ENCODE measurements around the gene PIP5K1B. TPM values are rescaled to one million over a fixed set of nuclear protein-coding genes. Genes with fewer than 3 reads are reported as not detected.

PIP5K1B gene
- total RNA-seq, 1 donor from 2014 or later, result 0.13 TPM

GRCh38 chr9:68950689-68951088, 245.6 kb downstream of the PIP5K1B start:
- DNase-seq (ENCODE audit: low read depth, low spot score), result no peak

- DNase-seq (ENCODE audit: low read depth, low spot score), result no peak
These were observed 247.0 kb downstream of the PIP5K1B start for GRCh38 chr9:68951879-68952659.

- DNase-seq (ENCODE audit: low read depth, low spot score), result no peak
These were observed 248.7 kb downstream of the PIP5K1B start for GRCh38 chr9:68953771-68954170.

DNA sequence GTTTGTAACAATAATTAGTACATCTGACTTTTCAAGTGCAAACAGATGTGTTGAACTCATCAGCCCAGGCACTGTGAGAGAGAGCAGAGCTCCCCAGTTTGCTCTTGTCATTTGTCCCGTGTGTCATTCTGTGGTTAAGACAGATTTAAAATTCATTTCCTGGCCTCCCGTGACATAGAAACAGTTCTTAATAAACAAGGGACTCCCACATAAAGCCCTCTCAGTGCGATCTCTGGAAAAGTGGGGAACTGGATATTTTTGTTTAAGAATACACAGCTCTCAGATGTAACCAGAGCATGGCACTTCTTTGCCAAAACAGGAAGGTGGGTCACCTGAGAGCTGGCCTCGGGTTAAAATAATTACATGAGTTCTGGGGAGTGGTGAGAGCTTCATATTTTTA, 250.3 kb downstream of the PIP5K1B start:
- DNase-seq (ENCODE audit: low read depth, low spot score), result no peak

GRCh38 chr9:68957479-68957878, 252.4 kb downstream of the PIP5K1B start:
- DNase-seq (ENCODE audit: low read depth, low spot score), result no peak

GRCh38 chr9:68961587-68961986, 256.5 kb downstream of the PIP5K1B start:
- DNase-seq (ENCODE audit: low read depth, low spot score), result no peak

DNA sequence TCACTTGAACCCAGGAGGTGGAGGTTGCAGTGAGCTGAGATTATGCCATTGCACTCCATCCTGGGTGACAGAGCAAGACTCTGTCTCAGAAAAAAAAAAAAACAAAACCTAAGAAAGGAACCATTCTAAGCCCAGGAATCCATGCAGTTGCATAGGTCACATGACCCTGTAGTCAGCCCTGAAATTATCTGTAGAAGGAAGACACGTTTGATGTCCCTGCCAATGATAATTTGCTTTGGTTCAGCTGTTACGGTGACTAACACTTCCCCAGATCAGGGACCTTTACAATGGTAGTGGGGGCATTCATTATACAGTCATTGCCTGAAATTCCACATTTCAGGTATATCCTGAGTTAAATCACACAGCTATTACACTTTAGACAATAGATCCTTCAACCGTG, 258.4 kb downstream of the PIP5K1B start:
- no peak for DNase-seq (ENCODE audit: low read depth, low spot score)

GRCh38 chr9:68964102-68964541, 259.1 kb downstream of the PIP5K1B start:
- no peak for DNase-seq (ENCODE audit: low read depth, low spot score)

GRCh38 chr9:68964765-68965164, 259.7 kb downstream of the PIP5K1B start:
- DNase-seq (ENCODE audit: low read depth, low spot score), result no peak

DNA sequence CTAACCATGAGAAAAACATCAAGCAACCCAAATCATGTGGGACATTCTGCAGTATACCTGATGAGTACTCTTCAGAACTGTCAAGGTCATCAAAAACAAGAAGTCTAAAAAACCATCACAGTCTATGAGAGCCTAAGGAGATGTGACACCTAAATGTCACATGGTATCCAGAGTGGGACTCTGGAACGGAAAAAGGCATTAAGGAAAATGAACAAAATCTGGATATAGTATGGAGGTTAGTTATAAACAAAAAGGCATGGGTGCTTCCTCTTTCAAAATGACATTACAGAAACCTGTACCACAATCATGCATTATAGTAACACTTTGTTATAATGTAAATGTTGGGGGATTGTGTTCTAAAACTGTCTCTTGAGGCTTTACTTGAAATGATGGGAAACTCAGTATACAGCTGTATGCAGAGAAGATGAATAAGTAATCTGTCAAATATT, 261.5 kb downstream of the PIP5K1B start:
- no peak for DNase-seq (ENCODE audit: low read depth, low spot score)

GRCh38 chr9:68967800-68968199, 262.8 kb downstream of the PIP5K1B start:
- DNase-seq (ENCODE audit: low read depth, low spot score), result no peak

- no peak for DNase-seq (ENCODE audit: low read depth, low spot score)
These were observed 264.5 kb downstream of the PIP5K1B start for GRCh38 chr9:68969538-68969937.

GRCh38 chr9:68970151-68970550, 265.1 kb downstream of the PIP5K1B start:
- no peak for DNase-seq (ENCODE audit: low read depth, low spot score)

GRCh38 chr9:68973619-68974018, 268.6 kb downstream of the PIP5K1B start:
- no peak for DNase-seq (ENCODE audit: low read depth, low spot score)

DNA sequence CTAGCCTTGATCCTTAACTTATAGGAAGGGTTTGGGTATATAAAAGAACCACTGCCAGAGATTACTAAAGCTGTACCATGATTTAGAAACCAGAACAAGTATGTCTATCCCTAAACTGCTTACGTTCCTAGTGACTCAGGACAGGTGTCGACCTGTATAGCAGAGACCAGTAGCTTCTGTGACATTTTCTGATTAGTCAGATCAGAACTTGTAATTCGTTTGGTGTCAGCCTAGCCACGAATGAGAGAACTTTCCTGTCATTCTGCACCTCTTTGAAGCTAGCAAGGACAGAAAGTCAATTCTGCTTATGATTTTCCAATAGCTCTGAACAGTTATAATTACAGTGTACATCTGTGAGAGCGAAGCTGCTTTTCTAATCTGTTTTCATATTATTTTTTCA, 269.4 kb downstream of the PIP5K1B start:
- DNase-seq (ENCODE audit: low read depth, low spot score), result no peak

DNA sequence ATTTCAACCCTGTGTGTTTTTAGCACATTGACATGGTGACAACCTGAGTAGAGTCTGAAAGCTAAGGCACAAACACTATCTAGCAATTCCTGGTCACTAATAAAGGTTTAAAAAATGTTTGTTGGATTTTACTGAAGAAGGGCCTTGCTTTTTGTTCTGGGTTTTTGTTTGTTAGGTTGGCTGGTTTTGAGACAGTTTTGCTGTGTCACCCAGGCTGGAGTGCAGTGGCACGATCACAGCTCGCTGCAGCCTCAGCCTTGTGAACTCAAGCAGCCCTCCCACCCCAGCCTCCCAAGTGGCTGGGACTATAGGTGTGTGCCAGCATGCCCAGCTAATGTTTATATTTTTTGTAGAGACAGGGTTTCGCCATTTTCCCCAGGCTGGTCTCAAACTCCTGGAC, 269.9 kb downstream of the PIP5K1B start:
- no peak for DNase-seq (ENCODE audit: low read depth, low spot score)

DNA sequence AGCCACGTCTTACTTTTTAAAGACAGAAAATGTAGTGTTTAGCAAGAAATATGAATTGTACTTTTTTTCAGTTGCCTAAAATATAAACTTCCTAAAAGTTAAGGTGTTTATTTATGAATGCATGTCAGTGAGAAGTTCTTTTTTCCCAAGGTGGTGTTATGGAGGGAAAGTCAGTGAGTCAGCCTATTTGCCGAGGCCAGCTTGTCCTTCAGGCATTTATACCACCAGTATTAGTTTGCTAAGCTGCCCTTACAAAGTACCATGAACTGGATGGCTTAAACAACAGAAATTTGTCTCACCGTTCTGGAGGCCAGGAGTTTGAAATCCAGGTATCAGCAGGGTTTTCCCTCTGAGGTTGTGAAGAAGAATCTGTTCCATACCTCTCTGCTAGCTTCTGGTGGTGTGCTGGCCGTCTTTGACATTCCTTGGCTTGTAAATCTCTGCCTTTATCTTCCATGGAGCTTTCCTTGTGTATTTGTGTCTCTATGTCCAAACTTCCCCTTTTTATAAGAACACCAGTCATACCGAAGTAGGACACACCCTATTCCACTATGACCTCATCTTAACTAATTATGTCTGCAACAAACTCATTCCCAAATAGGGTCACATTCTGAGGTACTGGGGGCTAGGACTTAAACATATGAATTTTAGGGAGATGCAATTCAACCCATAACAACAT, 270.5 kb downstream of the PIP5K1B start:
- DNase-seq (ENCODE audit: low read depth, low spot score), result no peak

DNA sequence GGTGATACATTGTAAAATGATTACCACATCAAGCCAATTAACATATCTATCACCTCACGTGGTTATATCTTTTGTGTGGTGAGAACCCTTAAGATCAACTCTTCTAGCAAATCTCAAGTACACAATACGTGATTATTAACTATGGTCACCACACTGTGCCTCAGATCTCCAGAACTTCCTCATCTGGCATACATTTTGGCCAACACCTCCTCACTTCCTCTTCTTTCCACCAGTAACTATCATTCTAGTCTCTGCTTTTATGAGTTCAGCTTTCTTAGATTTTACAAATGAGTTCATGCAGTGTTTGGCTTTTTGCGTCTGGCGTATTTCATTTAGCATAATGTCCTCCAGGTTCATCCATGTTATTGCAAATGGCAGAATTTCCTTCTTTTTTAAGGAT, 273.0 kb downstream of the PIP5K1B start:
- DNase-seq (ENCODE audit: low read depth, low spot score), result no peak

GRCh38 chr9:68978501-68978900, 273.5 kb downstream of the PIP5K1B start:
- DNase-seq (ENCODE audit: low read depth, low spot score), result no peak

DNA sequence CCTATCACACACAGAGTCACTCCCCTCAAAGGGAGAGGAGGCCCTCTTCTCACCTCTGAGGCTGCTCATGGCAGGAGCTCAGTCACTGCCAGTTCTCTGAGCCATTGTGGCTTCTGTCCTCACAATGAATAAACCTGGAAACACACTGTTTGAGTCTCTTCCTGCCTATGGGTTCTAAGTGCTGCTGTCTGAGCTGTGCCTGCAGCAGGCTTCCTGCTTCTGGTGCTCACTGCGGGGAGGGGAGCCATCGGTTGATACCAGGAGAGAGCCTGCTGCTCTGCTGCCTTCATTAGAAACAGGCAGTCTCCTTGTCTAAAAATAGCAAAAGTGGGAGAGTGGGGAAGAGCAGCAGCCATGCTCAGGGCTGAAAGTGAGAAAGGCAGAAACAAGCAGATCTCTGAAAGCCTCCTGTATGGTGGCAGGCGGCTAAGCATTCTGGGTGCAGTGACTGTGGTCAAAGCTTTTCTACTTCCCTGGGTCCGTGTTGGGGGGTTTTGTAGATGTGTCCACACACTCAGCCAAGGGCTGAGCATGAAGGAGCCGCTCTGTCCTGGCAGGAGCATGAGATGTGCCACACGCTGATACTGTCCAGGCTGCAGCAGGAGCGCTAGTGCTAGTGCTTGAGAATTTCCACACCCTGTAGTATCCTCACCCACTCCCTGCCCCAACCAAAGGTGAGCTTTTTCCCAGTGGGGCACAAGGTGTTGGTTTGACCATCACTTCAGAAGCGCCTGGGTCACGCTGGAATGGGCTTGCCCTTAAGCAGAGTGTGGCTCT, 274.7 kb downstream of the PIP5K1B start:
- no peak for DNase-seq (ENCODE audit: low read depth, low spot score)

- DNase-seq (ENCODE audit: low read depth, low spot score), result no peak
These were observed 275.4 kb downstream of the PIP5K1B start for GRCh38 chr9:68980341-68980914.

DNA sequence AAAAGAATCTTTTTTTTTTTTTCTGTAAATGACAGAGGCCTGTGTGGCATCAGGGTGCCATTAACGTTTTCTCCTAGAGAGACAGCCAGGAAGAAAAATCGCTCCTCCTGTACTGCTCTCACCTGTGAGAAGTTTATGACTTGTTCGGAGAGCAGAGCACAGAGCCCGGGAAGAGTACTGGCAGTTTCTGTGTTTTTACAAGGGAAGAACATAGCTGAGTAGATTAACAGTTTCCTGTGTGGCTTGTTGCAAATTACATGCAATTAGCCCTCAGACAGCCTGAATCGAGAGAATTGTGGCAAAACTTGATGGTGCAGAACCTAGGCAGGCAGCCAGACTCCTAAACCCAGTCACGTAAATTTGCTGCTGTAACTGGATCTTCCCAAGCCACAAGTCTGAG, 276.7 kb downstream of the PIP5K1B start:
- DNase-seq (ENCODE audit: low read depth, low spot score), result no peak
